Measurements from ENCODE around the gene ZNF813. TPM values are rescaled to one million over a fixed set of nuclear protein-coding genes. Genes with fewer than 3 reads are reported as not detected.

The ZNF813 gene
- total RNA-seq, 1 donor from 2014 or later: 5.3 TPM

DNA sequence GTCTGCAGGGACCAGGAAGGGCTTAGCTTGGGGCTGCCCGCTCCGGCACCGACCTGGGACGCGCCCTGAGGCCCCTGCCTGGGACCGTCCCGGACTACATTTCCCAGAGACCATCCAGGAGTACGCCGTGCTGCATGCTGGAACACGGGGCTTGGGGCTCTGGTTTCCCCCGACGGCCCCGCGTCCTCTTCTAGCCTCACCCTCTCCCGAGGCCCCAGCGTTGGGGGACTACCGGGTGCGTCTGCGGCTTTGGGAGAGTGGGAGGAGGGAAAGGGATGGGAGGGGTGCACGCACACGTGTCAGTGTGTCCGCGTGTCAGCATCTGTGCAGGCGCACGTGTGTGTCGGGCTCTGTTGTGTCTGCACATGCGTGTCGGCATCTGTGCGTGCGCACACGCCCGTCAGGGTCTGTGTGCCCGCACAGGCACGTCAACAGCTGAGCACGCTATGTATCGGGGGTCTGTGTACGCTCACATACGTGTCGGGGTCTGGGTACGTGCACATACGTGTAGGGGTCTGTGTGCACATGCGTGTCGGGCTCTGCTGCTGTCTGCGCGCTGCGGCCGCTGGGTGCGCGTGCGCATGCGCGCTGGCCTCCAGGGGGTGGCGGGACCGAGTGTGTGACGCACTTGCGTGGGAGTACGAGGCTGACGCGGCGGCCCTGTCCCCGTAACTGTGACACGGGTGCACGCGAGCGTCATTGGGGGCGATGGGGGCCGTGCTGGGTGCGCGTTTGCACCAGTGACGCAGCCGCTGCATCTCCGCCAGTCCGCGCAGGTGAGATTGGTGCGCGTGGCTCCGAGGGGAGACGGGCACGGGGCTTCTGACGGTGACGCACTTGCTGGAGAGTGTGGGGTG is 70.2 kb downstream of the ZNF813 start, which contains the start of gene ZNF331:
Gene ZNF331, plus strand, starts transcription at position 625 of the 857 bp plus-strand sequence. CDS start 31,232 bp downstream, outside the sequence.
- peak; percentile 88 for DNase-seq
- peaks cover 28% of the 10 kb centered on the region for H3K36me3 ChIP-seq
- TF ChIP-seq, protein P1, sequence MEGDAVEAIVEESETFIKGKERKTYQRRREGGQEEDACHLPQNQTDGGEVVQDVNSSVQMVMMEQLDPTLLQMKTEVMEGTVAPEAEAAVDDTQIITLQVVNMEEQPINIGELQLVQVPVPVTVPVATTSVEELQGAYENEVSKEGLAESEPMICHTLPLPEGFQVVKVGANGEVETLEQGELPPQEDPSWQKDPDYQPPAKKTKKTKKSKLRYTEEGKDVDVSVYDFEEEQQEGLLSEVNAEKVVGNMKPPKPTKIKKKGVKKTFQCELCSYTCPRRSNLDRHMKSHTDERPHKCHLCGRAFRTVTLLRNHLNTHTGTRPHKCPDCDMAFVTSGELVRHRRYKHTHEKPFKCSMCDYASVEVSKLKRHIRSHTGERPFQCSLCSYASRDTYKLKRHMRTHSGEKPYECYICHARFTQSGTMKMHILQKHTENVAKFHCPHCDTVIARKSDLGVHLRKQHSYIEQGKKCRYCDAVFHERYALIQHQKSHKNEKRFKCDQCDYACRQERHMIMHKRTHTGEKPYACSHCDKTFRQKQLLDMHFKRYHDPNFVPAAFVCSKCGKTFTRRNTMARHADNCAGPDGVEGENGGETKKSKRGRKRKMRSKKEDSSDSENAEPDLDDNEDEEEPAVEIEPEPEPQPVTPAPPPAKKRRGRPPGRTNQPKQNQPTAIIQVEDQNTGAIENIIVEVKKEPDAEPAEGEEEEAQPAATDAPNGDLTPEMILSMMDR (IDR thresholded peaks at IDR 0.05): peak; percentile 35
- no peaks in the 10 kb centered on the region for H3K27me3 ChIP-seq (ENCODE audit: low read depth)
- H3K4me1 ChIP-seq: peaks cover 7% of the 10 kb centered on the region
- H3K4me3 ChIP-seq: peak within 1 kb of the TSS; percentile 68
- intact Hi-C loops (cut with DNase I): no loop called here
- no peaks in the 10 kb centered on the region for H3K9me3 ChIP-seq
- peak within 1 kb of the TSS; percentile 89 for H3K27ac ChIP-seq
- ATAC-seq: peak; percentile 93 to 94

DNA sequence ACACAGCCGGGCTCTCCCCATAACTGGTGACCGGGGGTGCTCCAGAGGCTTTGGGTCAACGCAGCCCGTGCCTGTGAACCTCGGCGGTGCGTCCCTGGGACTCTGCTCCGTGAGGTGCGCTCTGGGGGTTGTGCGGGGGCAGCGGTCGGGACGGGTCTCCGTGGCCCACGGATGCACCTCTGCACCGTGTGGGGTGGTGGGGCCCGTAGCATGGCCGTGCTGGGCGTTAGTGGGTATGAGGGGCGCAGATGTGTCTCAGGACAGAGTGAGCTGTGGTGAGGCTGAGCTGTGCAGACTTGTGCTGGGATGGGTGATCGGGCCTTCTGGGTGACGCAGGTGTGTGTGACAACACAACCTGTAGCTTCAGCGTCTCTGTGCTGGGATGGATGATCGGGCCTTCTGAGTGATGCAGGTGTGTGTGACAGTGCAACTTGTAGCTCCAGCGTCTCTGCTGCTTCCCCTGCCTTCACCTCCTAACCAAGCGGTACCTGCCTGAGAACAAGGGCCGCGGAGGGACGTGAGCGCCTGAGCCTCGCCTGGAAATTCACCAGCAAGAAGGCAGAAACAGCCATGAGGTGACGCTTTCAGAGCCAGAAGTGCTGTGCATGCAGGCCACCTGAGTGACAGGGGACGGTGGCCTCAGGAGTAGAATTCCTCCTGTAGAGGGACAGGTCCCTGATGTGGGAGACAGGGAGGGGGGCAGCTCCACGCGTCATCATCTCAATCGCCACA is 71.0 kb downstream of the ZNF813 start:
- intact Hi-C loops (cut with DNase I): no loop called here
- no peaks in the 10 kb centered on the region for H3K9me3 ChIP-seq
- no peaks in the 10 kb centered on the region for H3K27me3 ChIP-seq (ENCODE audit: low read depth)
- peak overlapping the region; percentile 89 for H3K27ac ChIP-seq
- peaks cover 7% of the 10 kb centered on the region for H3K4me1 ChIP-seq
- TF ChIP-seq, protein P1 (IDR thresholded peaks at IDR 0.05): no peak
- ATAC-seq: peak; percentile 35 to 47
- no peak for DNase-seq
- H3K36me3 ChIP-seq: peaks cover 36% of the 10 kb centered on the region
- peak overlapping the region; percentile 68 for H3K4me3 ChIP-seq

DNA sequence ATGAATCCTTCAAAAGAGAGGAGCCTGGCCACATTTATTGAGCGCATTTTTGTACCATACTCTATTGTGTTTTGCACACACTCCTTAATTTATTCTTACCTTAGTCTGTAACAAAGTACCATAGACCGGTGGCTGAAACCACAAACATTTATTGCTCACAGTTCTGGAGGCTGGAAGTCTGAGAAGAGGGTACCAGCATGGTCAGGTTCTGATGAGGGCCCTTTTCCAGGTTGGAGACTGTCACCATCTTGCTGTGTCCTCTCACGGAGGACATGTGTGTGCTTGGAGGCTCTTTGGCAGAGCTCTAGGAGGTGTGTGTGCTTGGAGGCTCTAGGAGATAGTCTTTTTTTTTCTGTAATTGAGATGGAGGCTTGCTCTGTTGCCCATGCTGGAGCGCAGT is 72.6 kb downstream of the ZNF813 start:
- H3K4me3 ChIP-seq: no peak overlapping the region
- DNase-seq (no peak), ATAC-seq (no peak)
- no peaks in the 10 kb centered on the region for H3K9me3 ChIP-seq
- peaks cover 10% of the 10 kb centered on the region for H3K4me1 ChIP-seq
- no peak overlapping the region for H3K27ac ChIP-seq
- H3K27me3 ChIP-seq (ENCODE audit: low read depth): no peaks in the 10 kb centered on the region
- peaks cover 40% of the 10 kb centered on the region for H3K36me3 ChIP-seq
- TF ChIP-seq, protein P1 (IDR thresholded peaks at IDR 0.05): no peak
- intact Hi-C loops (cut with DNase I): no loop called here

DNA sequence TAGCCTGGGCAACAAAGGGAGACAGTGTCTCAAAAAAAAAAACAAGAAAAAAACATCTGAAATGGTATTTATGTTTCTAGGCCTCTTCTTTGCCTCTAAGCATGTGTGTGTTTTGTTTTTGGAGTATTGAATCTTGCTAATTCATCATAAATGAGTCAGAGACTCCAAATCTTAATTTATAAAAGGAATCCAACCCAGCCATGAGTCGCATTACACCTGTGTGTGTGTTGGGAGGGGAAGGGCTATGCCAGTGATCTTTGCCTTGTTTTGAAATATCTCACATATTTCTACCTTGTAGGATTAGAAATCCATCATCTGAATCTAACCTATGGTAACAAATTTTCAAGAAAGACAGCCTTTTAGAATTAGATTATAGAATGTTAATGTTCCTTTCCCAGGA is 74.4 kb downstream of the ZNF813 start:
- ATAC-seq (no peak), DNase-seq (no peak)
- Histone ChIP-seq H3K27me3 (ENCODE audit: low read depth) (no peaks in the 10 kb centered on the region), H3K9me3 (no peaks in the 10 kb centered on the region), H3K36me3 (peaks cover 48% of the 10 kb centered on the region), H3K27ac (no peak overlapping the region), H3K4me1 (peaks cover 17% of the 10 kb centered on the region), H3K4me3 (no peak overlapping the region)
- TF ChIP-seq, protein P1 (IDR thresholded peaks at IDR 0.05): no peak
- intact Hi-C loops (cut with DNase I): no loop called here

DNA sequence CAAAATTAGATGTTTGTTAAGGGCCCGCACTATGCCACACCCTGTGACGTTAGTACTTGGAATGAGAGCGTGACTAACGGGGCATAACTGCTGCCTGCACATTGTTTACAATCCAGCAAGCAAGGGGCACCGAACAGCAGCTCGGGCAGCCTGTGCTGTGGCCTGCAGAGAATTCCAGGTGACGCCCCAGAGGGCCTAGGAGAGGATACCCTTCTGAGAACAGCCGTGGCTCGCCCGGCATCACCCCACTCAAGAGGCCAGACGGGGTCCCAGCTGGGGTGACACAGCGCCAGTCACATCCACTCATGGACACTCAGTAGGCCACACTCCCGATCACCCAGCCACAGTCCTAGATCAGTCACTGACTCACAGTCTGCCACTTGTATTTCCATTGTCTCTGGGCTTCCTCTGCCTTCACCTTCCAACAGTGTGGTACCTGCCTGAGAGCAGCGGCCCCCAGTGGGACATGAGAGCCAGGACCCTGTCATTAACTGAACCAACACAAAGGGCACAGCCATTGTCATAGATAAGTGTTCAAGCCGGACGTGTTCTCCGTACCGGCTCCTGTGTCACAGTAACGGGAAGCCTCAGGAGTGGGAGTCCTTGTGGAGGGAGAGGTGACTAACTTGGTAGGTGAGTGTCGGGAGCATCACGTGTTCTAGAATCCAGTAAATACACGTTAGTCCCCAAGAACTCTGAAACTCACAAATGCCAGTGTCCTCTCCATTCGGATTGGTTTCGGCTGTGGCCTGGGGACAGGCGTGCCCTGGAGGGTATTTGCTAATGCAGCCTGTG is 77.9 kb downstream of the ZNF813 start:
- intact Hi-C loops (cut with DNase I): no loop called here
- H3K27ac ChIP-seq: peak overlapping the region; percentile 53

More for the DNA sequence above, 77.9 kb downstream of the ZNF813 start:
- H3K4me1 ChIP-seq: peaks cover 20% of the 10 kb centered on the region
- H3K36me3 ChIP-seq: peaks cover 37% of the 10 kb centered on the region
- peak; percentile 49 to 69 for ATAC-seq
- TF ChIP-seq, protein P1 (IDR thresholded peaks at IDR 0.05): no peak
- H3K27me3 ChIP-seq (ENCODE audit: low read depth): no peaks in the 10 kb centered on the region
- no peak for DNase-seq
- no peak overlapping the region for H3K4me3 ChIP-seq
- no peaks in the 10 kb centered on the region for H3K9me3 ChIP-seq
